Panc1 (cell line): Measurements from ENCODE around the gene FAM107B. TPM values are rescaled to one million over a fixed set of nuclear protein-coding genes. Genes with fewer than 3 reads are reported as not detected.

Experiments
- ATAC-seq: fragments of 200-7000 bp; cut with Tn5 transposase; 2 replicates; pipeline ENCODE4 v1.9.1; 2020; ENCODE audit warnings: mild to moderate bottlenecking, moderate library complexity
- BruUV-seq: library from RNA; stranded (reverse); fragments of 400-500 nt; replicated peaks from 2 replicates; lab custom pipeline; 2021; lab: Mats Ljungman, UMichigan
- CTCF ChIA-PET: fragments of 300-600 bp; sonication (Branson Sonifier 250); formaldehyde crosslinking; loops from one replicate; lab custom pipeline; 2022; ENCODE audit warnings: antibody characterized with exemption; lab: Charles Lee
- POLR2A ChIA-PET: fragments of 300-600 bp; sonication (Branson Sonifier 250); formaldehyde crosslinking; loops from one replicate; lab custom pipeline; 2022; ENCODE audit warnings: antibody characterized with exemption; lab: Charles Lee
- DNase-seq: peaks from one replicate; pipeline ENCODE4 v3.0.0-alpha.2; 2010; ENCODE audit warnings: low read depth, low spot score
- H3K27ac ChIP-seq: 2 replicates; pipeline ENCODE4 v1.5.1; 2011; ENCODE audit warnings: mild to moderate bottlenecking, low read length, inconsistent platforms
- H3K27me3 ChIP-seq: fragments of 200-500 bp; sonication (Bioruptor generic); 2 replicates; pipeline ENCODE4 v1.6.0; 2014; ENCODE audit warnings: low read length, inconsistent platforms; ENCODE audit not compliant: control insufficient read depth, insufficient read depth
- H3K36me3 ChIP-seq: fragments of 200-500 bp; sonication (Bioruptor generic); 2 replicates; pipeline ENCODE4 v1.5.1; 2014; ENCODE audit warnings: inconsistent platforms, mild to moderate bottlenecking, low read length, moderate library complexity; ENCODE audit not compliant: control insufficient read depth, insufficient read depth
- H3K4me1 ChIP-seq: 2 replicates; pipeline ENCODE4 v1.5.1; 2011; ENCODE audit warnings: inconsistent platforms, mild to moderate bottlenecking, low read length, moderate library complexity; ENCODE audit not compliant: control insufficient read depth, insufficient read depth
- H3K4me3 ChIP-seq, 2 experiments: 2 replicates each; pipeline ENCODE4 v1.5.1; 2011 to 2012; ENCODE audit warnings: low read depth in 2 of 2, low read length in 2 of 2, mild to moderate bottlenecking in 2 of 2, inconsistent platforms in 1 of 2, moderate library complexity in 1 of 2
- H3K9me3 ChIP-seq: fragments of 200-500 bp; sonication (Bioruptor generic); 2 replicates; pipeline ENCODE4 v1.5.1; 2014; ENCODE audit warnings: low read depth, mild to moderate bottlenecking, inconsistent platforms, low read length, moderate library complexity; ENCODE audit not compliant: control insufficient read depth, insufficient read depth
- CTCF ChIP-seq: fragments of 450-650 bp; IDR thresholded peaks from 2 replicates; pipeline ENCODE4 v1.5.1; 2017; ENCODE audit warnings: mild to moderate bottlenecking
- POLR2AphosphoS5 ChIP-seq: IDR thresholded peaks from 2 replicates; pipeline ENCODE4 v1.6.1; 2012; ENCODE audit warnings: mild to moderate bottlenecking, low read depth, low read length, moderate library complexity
- REST ChIP-seq, 2 experiments: IDR thresholded peaks; 2 replicates each; pipeline ENCODE4 v1.6.1; 2011 to 2012; ENCODE audit warnings: low read depth in 2 of 2, control low read depth in 1 of 2, low read length in 1 of 2, mild to moderate bottlenecking in 1 of 2, moderate library complexity in 1 of 2; ENCODE audit not compliant: insufficient read depth in 1 of 2
- SIN3A ChIP-seq: IDR thresholded peaks from 2 replicates; pipeline ENCODE4 v1.6.1; 2012; ENCODE audit warnings: low read depth, mild to moderate bottlenecking, low read length, moderate library complexity, borderline replicate concordance; ENCODE audit not compliant: insufficient read depth
- TCF7L2 ChIP-seq: IDR thresholded peaks from 2 replicates; pipeline ENCODE4 v1.6.1; 2011; ENCODE audit warnings: mild to moderate bottlenecking, low read depth, low read length, inconsistent platforms
- in situ Hi-C: cut with HindIII; loops from 2 replicates; pipeline ENCODE4 v1.10.0; 2016; ENCODE audit warnings: low sequenced_read_pairs, low pct_unique_long_range_greater_than_20kb
- intact Hi-C: fragments of 100-400 bp; cut with micrococcal nuclease; formaldehyde crosslinking; loops from one replicate; pipeline ENCODE4 v1.10.0; 2022; ENCODE audit not compliant: unreplicated experiment
- total RNA-seq: library from RNA; stranded (reverse); gene quantifications from one replicate; pipeline ENCODE4 v1.2.1, GENCODE V29; 2021; ENCODE audit not compliant: unreplicated experiment

The FAM107B gene
- total RNA-seq, 1 experiment from 2014 or later = 13.4 TPM

GRCh38 chr10:14574291-14574690, 200.4 kb downstream of the FAM107B start:
- intact Hi-C loops (no loop called here), in situ Hi-C loops (no loop called here)
- Histone ChIP-seq H3K4me1 (0 out of 2 replicates have a peak, but pooled peaks cover 7% of the 10 kb centered on the region), H3K9me3 (no peaks in the 10 kb centered on the region), H3K4me3 (no peak overlapping the region), H3K27me3 (no peaks in the 10 kb centered on the region), H3K36me3 (no peaks in the 10 kb centered on the region), H3K27ac (no peak overlapping the region; the same call in 1 of the 2 replicates)
- no peak for ATAC-seq
- DNase-seq = no peak
- ChIA-PET POLR2A (no interaction called here), CTCF (no interaction called here)
- TF ChIP-seq SIN3A (no peak), CTCF (no peak), POLR2AphosphoS5 (no peak), TCF7L2 (no peak), REST (IDR thresholded peaks at IDR 0.05; ENCODE audit: insufficient read depth in 1 of 2, low read depth in 2 of 2, low read length in 1 of 2) (no peak)
- no TSS peak for BruUV-seq

GRCh38 chr10:14573666-14574261, 200.9 kb downstream of the FAM107B start:
- POLR2A ChIA-PET = no interaction called here
- in situ Hi-C loops (no loop called here), intact Hi-C loops (no loop called here)
- H3K9me3 ChIP-seq = no peaks in the 10 kb centered on the region
- H3K4me1 ChIP-seq = 0 out of 2 replicates have a peak, but pooled peaks cover 7% of the 10 kb centered on the region
- H3K36me3 ChIP-seq = no peaks in the 10 kb centered on the region
- H3K27ac ChIP-seq = no peak overlapping the region
- CTCF ChIA-PET = interaction anchor here (0.7 kb wide), 1 partner anchor 863 kb away, joined by 5 read pairs; no protein-coding TSS in a partner anchor
- BruUV-seq = no TSS peak
- DNase-seq (peak; percentile 86), ATAC-seq (peak; percentile 65)
- TF ChIP-seq POLR2AphosphoS5 (no peak), TCF7L2 (no peak), REST (IDR thresholded peaks at IDR 0.05; ENCODE audit: insufficient read depth in 1 of 2, low read depth in 2 of 2, low read length in 1 of 2) (no peak), CTCF (no peak), SIN3A (no peak)
- no peaks in the 10 kb centered on the region for H3K27me3 ChIP-seq
- no peak overlapping the region for H3K4me3 ChIP-seq
